ENCODE measurements around the gene EPB41L5. TPM values are rescaled to one million over a fixed set of nuclear protein-coding genes. Genes with fewer than 3 reads are reported as not detected.

EPB41L5 gene
- total and polyA plus RNA-seq, 10 of the 15 experiments (the other 5 are each of a cell fraction or from before 2014, with no cell fraction given): 2.1 to 20.4 (median 8.2) TPM

- TF ChIP-seq ASH2L (IDR thresholded peaks at IDR 0.05; ENCODE audit: borderline replicate concordance, low read depth): no peak
- TF ChIP-seq E4F1 (IDR thresholded peaks at IDR 0.05; ENCODE audit: borderline replicate concordance, partially characterized antibody): no peak
- TF ChIP-seq SP1 (IDR thresholded peaks at IDR 0.05; ENCODE audit: low read depth, low read length): no peak
- no peak for TF ChIP-seq CBX3 (IDR thresholded peaks at IDR 0.05; ENCODE audit: borderline replicate concordance, low read depth)
- TF ChIP-seq SUPT20H (IDR thresholded peaks at IDR 0.05; ENCODE audit: borderline replicate concordance, control insufficient read depth, low read depth, low read length): no peak
Observed at GRCh38 chr2:120014226-120014980, 1.5 kb downstream of the EPB41L5 start (continued).

GRCh38 chr2:120016800-120017199 lies 3.9 kb downstream of the EPB41L5 start:
- BruUV-seq (replicated peaks): no TSS peak
- no peak overlapping the region for H2AFZ ChIP-seq (ENCODE audit: control insufficient read depth, low read depth, low read length)
- 70% methylated on average over 3 of the region's 3 CpGs for WGBS (ENCODE audit: insufficient coverage, insufficient replicate concordance, low lambda C conversion rate, missing lambda C conversion rate)
- ATAC-seq (no peak), DNase-seq (ENCODE audit: low read depth, low spot score) (no peak), FAIRE-seq (peak; percentile 35)
- H3K9ac ChIP-seq (ENCODE audit: control insufficient read depth, insufficient read depth, low read length): no peak overlapping the region
- CTCF ChIA-PET: interaction anchor here (0.9 to 1.7 kb wide), 2 partner anchors 10 to 158 kb away, joined by 3 read pairs; no protein-coding TSS in a partner anchor
- POLR2A ChIA-PET: interaction anchor here (0.5 to 0.6 kb wide), 2 partner anchors 122 to 1362 kb away, joined by 4 to 6 read pairs; no protein-coding TSS in a partner anchor
- intact Hi-C loops (cut with micrococcal nuclease; ENCODE audit: unreplicated experiment): loop anchor here (10.0 kb wide), 1 partner anchor 152 kb away; no protein-coding TSS in a partner anchor
- H3K4me1 ChIP-seq (ENCODE audit: control insufficient read depth, insufficient read depth, low read length): peaks cover 5% of the 10 kb centered on the region; the same call in 1 of the 2 replicates
- SMC1A ChIA-PET (ENCODE audit: uncharacterized antibody, unreplicated experiment): no interaction called here
- peaks cover 7% of the 10 kb centered on the region for H3K79me2 ChIP-seq (ENCODE audit: control insufficient read depth, insufficient read depth, low read length)
- H4K20me1 ChIP-seq (ENCODE audit: control insufficient read depth, insufficient read depth): no peaks in the 10 kb centered on the region
- RAD21 ChIA-PET (ENCODE audit: unreplicated experiment): no interaction called here
- in situ Hi-C loops (cut with MboI): no loop called here
- no peaks in the 10 kb centered on the region; the same call in 2 of the 3 replicates for H3K9me3 ChIP-seq (replicated peaks; ENCODE audit: control insufficient read depth, insufficient read depth, low read length)
- no peaks in the 10 kb centered on the region for H3K27me3 ChIP-seq (replicated peaks in 1 of 2; ENCODE audit: control insufficient read depth in 2 of 2, insufficient read depth in 2 of 2, low read length in 1 of 2)
- no peak overlapping the region for H3K4me2 ChIP-seq (ENCODE audit: control insufficient read depth, insufficient read depth)
- no peak overlapping the region for H3K4me3 ChIP-seq
- no peak overlapping the region for H3K27ac ChIP-seq (ENCODE audit: control insufficient read depth, insufficient read depth)
- no peaks in the 10 kb centered on the region; a peak in 2 of 4 replicates for H3K36me3 ChIP-seq (ENCODE audit: control insufficient read depth in 2 of 2, insufficient read depth in 2 of 2, low read length in 1 of 2)
- TF ChIP-seq RCOR1 (conservative IDR thresholded peaks at IDR 0.05; ENCODE audit: low read depth, low read length) (no peak), E4F1 (IDR thresholded peaks at IDR 0.05; ENCODE audit: borderline replicate concordance, partially characterized antibody) (no peak), NFXL1 (IDR thresholded peaks at IDR 0.05; ENCODE audit: borderline replicate concordance) (no peak), SIX5 (IDR thresholded peaks at IDR 0.05; ENCODE audit: low read depth, low read length, severe bottlenecking) (no peak), BRCA1 (IDR thresholded peaks at IDR 0.05; ENCODE audit: low read depth, low read length) (no peak), JUNB (IDR thresholded peaks at IDR 0.05) (no peak), NFYA (IDR thresholded peaks at IDR 0.05; ENCODE audit: borderline replicate concordance, low read depth, low read length) (no peak), ASH2L (IDR thresholded peaks at IDR 0.05; ENCODE audit: borderline replicate concordance, low read depth) (no peak), NR2F1 (conservative IDR thresholded peaks at IDR 0.05) (no peak), MXI1 (IDR thresholded peaks at IDR 0.05; ENCODE audit: low read depth, low read length) (no peak), PBX3 (IDR thresholded peaks at IDR 0.05; ENCODE audit: insufficient replicate concordance, low read depth, low read length) (no peak), ZNF217 (IDR thresholded peaks at IDR 0.05) (no peak)

Measured in GM12878 (cell line).